H1 (cell line): Measurements from ENCODE around the gene SNX2. TPM values are rescaled to one million over a fixed set of nuclear protein-coding genes. Genes with fewer than 3 reads are reported as not detected.

Experiments
- CREB1 ChIP-seq: IDR thresholded peaks from 2 replicates; pipeline ENCODE4 v1.6.1; 2012; ENCODE audit warnings: inconsistent platforms
- E2F6 ChIP-seq: IDR thresholded peaks from 2 replicates; pipeline ENCODE4 v1.6.1; 2012; ENCODE audit warnings: inconsistent platforms
- EZH2 ChIP-seq: fragments of 200-600 bp; sonication (generic); IDR thresholded peaks from 2 replicates; pipeline ENCODE4 v1.7.1; 2012; ENCODE audit warnings: low read depth, mild to moderate bottlenecking, moderate library complexity, low read length, inconsistent platforms; ENCODE audit not compliant: severe bottlenecking
- KDM4A ChIP-seq: IDR thresholded peaks from one replicate; pipeline ENCODE4 v1.7.1; 2012; ENCODE audit warnings: low read depth, mild to moderate bottlenecking, moderate library complexity, low read length, inconsistent platforms; ENCODE audit not compliant: severe bottlenecking
- KDM5A ChIP-seq: fragments of 200-600 bp; IDR thresholded peaks from 2 replicates; pipeline ENCODE4 v1.7.1; 2012; ENCODE audit warnings: mild to moderate bottlenecking, low read length, inconsistent platforms, mixed read lengths
- NANOG ChIP-seq: IDR thresholded peaks from 2 replicates; pipeline ENCODE4 v1.6.1; 2011; ENCODE audit warnings: low read length, low read depth, mild to moderate bottlenecking, inconsistent platforms; ENCODE audit not compliant: insufficient read depth, poor library complexity, severe bottlenecking
- TAF1 ChIP-seq: IDR thresholded peaks from 2 replicates; pipeline ENCODE4 v1.6.1; 2011; ENCODE audit warnings: mild to moderate bottlenecking, low read depth, low read length
- TBP ChIP-seq: IDR thresholded peaks from 2 replicates; pipeline ENCODE4 v1.6.1; 2011; ENCODE audit warnings: low read depth, low read length, improper control_type of control experiment
- YY1 ChIP-seq: IDR thresholded peaks from 2 replicates; pipeline ENCODE4 v1.6.1; 2011; ENCODE audit warnings: low read depth, mild to moderate bottlenecking, low read length
- polyA plus RNA-seq, 7 experiments: library from polyadenylated mRNA; depleted of rRNA in 3 of 7; stranded (reverse) in 5 of 7; unstranded in 2 of 7; fragments of >200 nt in 5 of 7; fragments of 200-250 nt in 2 of 7; gene quantifications; 1 replicate in 5 of 7; 2 replicates in 1 of 7; 4 replicates in 1 of 7; pipeline versions ENCODE4 v1.2.1 to v1.2.3, GENCODE V29; 2011 to 2013; ENCODE audit warnings: missing spikeins in 2 of 7, mixed read lengths in 2 of 7
- total RNA-seq: library from RNA; stranded (reverse); fragmentation: NEBNext Ultra II Directional; extraction: Animal tissue kit (Norgen Biotek cat#: 25700); gene quantifications from 2 replicates; pipeline ENCODE4 v1.2.1, GENCODE V29; 2021

Gene SNX2
- total and polyA plus RNA-seq, 2 of the 8 experiments (the other 6 are each of a cell fraction or from before 2014, with no cell fraction given) = 51.0 to 61.2 TPM

GRCh38 chr5:122774861-122775549 is at the start of gene SNX2 (continued):
- TF ChIP-seq YY1 = peak; percentile 93
- TF ChIP-seq NANOG = no peak
- peak; percentile 85 for TF ChIP-seq TAF1
- TF ChIP-seq TBP = peak; percentile 60
- TF ChIP-seq KDM5A = peak; percentile 34
- TF ChIP-seq EZH2 = no peak
- TF ChIP-seq KDM4A = peak; percentile 74
- peak; percentile 47; the same call in 1 of the 2 replicates for TF ChIP-seq E2F6
- TF ChIP-seq CREB1 = peak; percentile 80
